Heart left ventricle (tissue), 16 donors: Measurements from ENCODE around the gene SH3RF3. TPM values are rescaled to one million over a fixed set of nuclear protein-coding genes. Genes with fewer than 3 reads are reported as not detected.

Experiments
- ATAC-seq, 4 donors: fragments of 200-7000 bp; cut with Tn5 transposase; one replicate each; pipeline ENCODE4 v1.9.1; 2020 to 2022; ENCODE audit warnings: moderate library complexity in 4 of 4, mild to moderate bottlenecking in 3 of 4, moderate number of reproducible peaks in 1 of 4
- DNase-seq, 5 donors: peaks; one replicate each; pipeline ENCODE4 v3.0.0-alpha.2; 2020
- H3K27ac ChIP-seq, 12 donors: fragments of 200-600 bp; sonication (generic) in 4 of 12; one replicate each; pipeline versions ENCODE4 v1.5.0 to v1.8.0; 2016 to 2022; ENCODE audit warnings: mild to moderate bottlenecking in 2 of 12
- H3K27me3 ChIP-seq, 9 donors: fragments of 200-600 bp; sonication (generic) in 2 of 9; one replicate each; pipeline versions ENCODE4 v1.5.1 to v1.8.0; 2016 to 2022; ENCODE audit warnings: mild to moderate bottlenecking in 3 of 9
- H3K36me3 ChIP-seq, 9 donors: fragments of 200-600 bp; sonication (generic) in 2 of 9; one replicate each; pipeline versions ENCODE4 v1.5.0 to v1.8.0; 2018 to 2022; ENCODE audit warnings: mild to moderate bottlenecking in 2 of 9
- H3K4me1 ChIP-seq, 12 donors: fragments of 200-600 bp; sonication (generic) in 4 of 12; one replicate each; pipeline versions ENCODE4 v1.5.0 to v1.8.0; 2016 to 2022; ENCODE audit warnings: mild to moderate bottlenecking in 3 of 12
- H3K4me3 ChIP-seq, 12 donors: fragments of 200-600 bp; sonication (generic) in 4 of 12; one replicate each; pipeline versions ENCODE4 v1.5.0 to v1.8.0; 2017 to 2022; ENCODE audit warnings: mild to moderate bottlenecking in 9 of 12, moderate library complexity in 4 of 12
- H3K9me3 ChIP-seq, 12 donors: fragments of 200-600 bp; sonication (generic) in 4 of 12; one replicate each; pipeline versions ENCODE4 v1.5.0 to v1.8.0; 2016 to 2022; ENCODE audit warnings: mild to moderate bottlenecking in 1 of 12
- POLR2A ChIP-seq, 2 donors: fragments of 450-650 bp; IDR thresholded peaks; one replicate each; pipeline ENCODE4 v1.6.1; 2017; ENCODE audit warnings: antibody characterized with exemption in 2 of 2, mild to moderate bottlenecking in 2 of 2, moderate library complexity in 2 of 2
- WGBS, 4 donors: extraction: QIAGEN DNeasy Blood & Tissue Kit in 2 of 4; methylation state at CpG; one replicate each; pipeline versions ENCODE4 v1.1.5 to v1.1.7; 2013 to 2018; 5-methylcytosine and 5-hydroxymethylcytosine counted together
- intact Hi-C, 10 donors: fragments of 100-400 bp; cut with DNase I; formaldehyde crosslinking; loops; one replicate each; pipeline versions ENCODE4 v1.11.1 to v1.14.2; 2022
- polyA plus RNA-seq, 2 donors: library from polyadenylated mRNA; stranded (reverse); fragments of 200-250 nt; gene quantifications; one replicate each; pipeline ENCODE4 v1.2.3, GENCODE V29; 2013
- total RNA-seq, 9 donors: library from RNA; depleted of rRNA in 2 of 9; stranded (reverse); fragments of >200 nt in 2 of 9; fragmentation: NEBNext Ultra II Directional in 3 of 9; extraction: Animal tissue kit (Norgen Biotek cat#: 25700) in 3 of 9; gene quantifications; one replicate each; pipeline versions ENCODE4 v1.1.0 to v1.2.4, GENCODE V29; 2016 to 2023
- TF ChIP-seq, protein P1 (sequence below), 12 donors: fragments of 200-600 bp; sonication (generic) in 4 of 12; IDR thresholded peaks; one replicate each; pipeline versions ENCODE4 v1.5.0 to v1.8.0; 2018 to 2022; ENCODE audit warnings: antibody characterized with exemption in 12 of 12, mild to moderate bottlenecking in 5 of 12
- donor health status: ischemic (EF 13 %, LVEDD 7.1; RV severe dilation, severe dysfunction).
- donor health status: healthy with polysubstance abuse.
- donor health status: DM: no; HTN: yes; CAD: no.
- donor health status: DM: no; HTN: no; CAD: no.
- donor health status: ischemic (EF 25% LVEDD 6.9; RV normal size, moderate dysfunction).
- donor health status: ischemic (EF 25% LVEDD 5.7; RV mildly dilated, moderate dysfunction).
- donor health status: healthy.
- donor health status: DM: yes; HTN: yes; CAD: no.
- donor health status: ischemic (EF 35%, LVEDD 5.7; RV mildly dilated, moderate dysfunction).
- donor health status: nonischemic (EF 11% LVEDD 7.7; RV severe dilation, severe dysfunction).
- donor health status: DM: yes; HTN: yes; CAD: no.
- donor health status: PGD.
- donor health status: ischemic (EF 29% LVEDD 5.4; RV normal size, mild dysfunction).
- donor health status: nonischemic (EF 23%, LVEDD 6.1; RV moderate dilation, normal function).

SH3RF3 gene
- total and polyA plus RNA-seq, 11 donors: 5.2 to 15.7 (median 7.9) TPM

DNA sequence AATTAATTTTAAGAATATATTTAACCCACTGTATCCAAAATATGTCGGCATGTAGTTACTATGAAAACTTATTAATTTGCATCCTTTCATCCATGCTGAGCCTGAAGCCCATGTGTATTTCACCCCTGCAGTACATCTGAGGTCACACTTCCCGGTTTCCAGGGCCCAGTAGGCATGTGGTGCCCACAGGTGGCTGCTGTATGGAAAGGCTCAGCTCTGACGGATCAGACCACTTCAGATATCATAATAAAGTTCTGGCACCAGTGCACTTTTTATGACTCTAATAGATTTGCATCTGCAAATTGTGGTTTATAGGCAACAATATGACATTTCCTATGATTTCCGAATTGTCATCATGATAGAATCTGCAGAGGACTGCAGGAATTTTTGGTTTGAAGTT is 22.5 kb downstream of the SH3RF3 start:
- TF ChIP-seq POLR2A (IDR thresholded peaks at IDR 0.05): no peak
- TF ChIP-seq, protein P1, sequence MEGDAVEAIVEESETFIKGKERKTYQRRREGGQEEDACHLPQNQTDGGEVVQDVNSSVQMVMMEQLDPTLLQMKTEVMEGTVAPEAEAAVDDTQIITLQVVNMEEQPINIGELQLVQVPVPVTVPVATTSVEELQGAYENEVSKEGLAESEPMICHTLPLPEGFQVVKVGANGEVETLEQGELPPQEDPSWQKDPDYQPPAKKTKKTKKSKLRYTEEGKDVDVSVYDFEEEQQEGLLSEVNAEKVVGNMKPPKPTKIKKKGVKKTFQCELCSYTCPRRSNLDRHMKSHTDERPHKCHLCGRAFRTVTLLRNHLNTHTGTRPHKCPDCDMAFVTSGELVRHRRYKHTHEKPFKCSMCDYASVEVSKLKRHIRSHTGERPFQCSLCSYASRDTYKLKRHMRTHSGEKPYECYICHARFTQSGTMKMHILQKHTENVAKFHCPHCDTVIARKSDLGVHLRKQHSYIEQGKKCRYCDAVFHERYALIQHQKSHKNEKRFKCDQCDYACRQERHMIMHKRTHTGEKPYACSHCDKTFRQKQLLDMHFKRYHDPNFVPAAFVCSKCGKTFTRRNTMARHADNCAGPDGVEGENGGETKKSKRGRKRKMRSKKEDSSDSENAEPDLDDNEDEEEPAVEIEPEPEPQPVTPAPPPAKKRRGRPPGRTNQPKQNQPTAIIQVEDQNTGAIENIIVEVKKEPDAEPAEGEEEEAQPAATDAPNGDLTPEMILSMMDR (IDR thresholded peaks at IDR 0.05): no peak
- no peak overlapping the region for H3K27ac ChIP-seq
- intact Hi-C loops: no loop called here
- no peaks in the 10 kb centered on the region for H3K9me3 ChIP-seq
- H3K27me3 ChIP-seq: no peaks in the 10 kb centered on the region
- WGBS, 4 donors: 73 to 81% (median 77%) methylated on average over 4 of the region's 4 CpGs
- no peaks in the 10 kb centered on the region for H3K36me3 ChIP-seq
- H3K4me1 ChIP-seq: peaks cover 0 to 28% (median 10%) of the 10 kb centered on the region in 12 donors
- H3K4me3 ChIP-seq: no peak overlapping the region
- no peak for ATAC-seq
- no peak for DNase-seq

DNA sequence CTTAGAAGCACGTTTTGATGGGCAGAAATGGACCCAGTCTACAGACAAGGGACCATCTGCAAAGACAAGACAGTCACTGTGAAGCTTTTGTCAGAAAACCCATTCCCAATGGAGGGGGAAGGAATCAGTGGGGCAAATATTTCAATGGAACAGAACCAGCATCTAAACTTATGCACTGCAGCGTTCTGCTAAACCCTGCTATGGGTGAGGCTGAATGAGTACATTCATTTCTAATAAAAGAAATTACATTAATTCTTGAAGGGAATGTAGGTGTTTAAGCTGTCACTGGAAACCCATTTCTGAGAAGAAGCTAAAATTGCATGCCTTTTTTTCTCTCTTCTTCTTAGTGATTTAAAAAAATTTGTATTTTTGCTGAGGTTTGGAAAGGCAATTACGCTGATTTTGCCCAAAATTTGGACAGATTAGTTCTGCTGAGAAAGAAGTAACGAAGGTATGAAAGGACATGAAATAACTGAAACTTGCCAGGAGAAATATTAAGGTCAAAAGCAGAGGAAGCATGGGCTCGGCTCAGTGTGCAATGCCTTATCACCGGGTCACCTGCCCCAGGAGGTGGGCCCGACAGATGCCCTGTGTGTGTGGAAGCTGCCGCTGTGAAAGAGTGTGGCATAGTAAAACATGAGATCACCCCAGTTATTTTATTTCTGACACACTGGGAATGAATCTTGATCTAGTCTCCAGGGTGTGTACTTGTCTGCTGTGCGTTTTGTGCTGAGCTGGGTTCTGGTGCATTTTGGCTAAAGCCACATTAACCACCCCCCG is 24.2 kb downstream of the SH3RF3 start:
- intact Hi-C loops: no loop called here
- ATAC-seq (no peak), DNase-seq (no peak)
- Histone ChIP-seq H3K27me3 (no peaks in the 10 kb centered on the region), H3K36me3 (no peaks in the 10 kb centered on the region), H3K4me1 (peaks cover 0 to 27% (median 10%) of the 10 kb centered on the region in 12 donors), H3K4me3 (no peak overlapping the region), H3K9me3 (no peaks in the 10 kb centered on the region), H3K27ac (no peak overlapping the region)
- TF ChIP-seq, protein P1 (IDR thresholded peaks at IDR 0.05): no peak
- TF ChIP-seq POLR2A (IDR thresholded peaks at IDR 0.05): no peak
- 86 to 94% (median 89%) methylated on average over 10 of the region's 10 CpGs for WGBS, 4 donors

DNA sequence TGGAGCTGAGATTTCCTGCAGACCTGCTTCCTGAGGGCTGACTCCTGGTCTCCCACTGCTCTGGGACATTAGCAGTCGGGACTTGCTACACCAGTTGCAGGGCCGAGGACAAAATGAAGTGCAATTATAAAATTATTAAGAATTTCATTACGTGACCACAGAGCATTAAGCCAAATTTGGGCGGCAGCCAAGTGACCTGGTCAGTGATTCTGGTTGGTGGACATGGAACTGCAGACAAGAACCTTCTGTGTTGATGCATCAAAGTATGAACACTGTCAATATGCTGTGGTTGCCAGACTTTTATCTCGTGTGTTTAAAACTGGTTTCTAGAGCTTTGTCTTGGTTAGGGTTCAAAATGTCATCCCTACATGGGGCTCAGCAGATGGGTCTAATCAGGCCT is 24.8 kb downstream of the SH3RF3 start:
- intact Hi-C loops: no loop called here
- WGBS, 4 donors: 84 to 92% (median 90%) methylated on average over 5 of the region's 5 CpGs
- Histone ChIP-seq H3K27ac (no peak overlapping the region), H3K9me3 (no peaks in the 10 kb centered on the region), H3K4me1 (peaks cover 0 to 21% (median 10%) of the 10 kb centered on the region in 12 donors), H3K27me3 (no peaks in the 10 kb centered on the region), H3K36me3 (no peaks in the 10 kb centered on the region), H3K4me3 (no peak overlapping the region)
- DNase-seq: no peak
- TF ChIP-seq POLR2A (IDR thresholded peaks at IDR 0.05): no peak
- TF ChIP-seq, protein P1 (IDR thresholded peaks at IDR 0.05): no peak
- ATAC-seq: no peak

DNA sequence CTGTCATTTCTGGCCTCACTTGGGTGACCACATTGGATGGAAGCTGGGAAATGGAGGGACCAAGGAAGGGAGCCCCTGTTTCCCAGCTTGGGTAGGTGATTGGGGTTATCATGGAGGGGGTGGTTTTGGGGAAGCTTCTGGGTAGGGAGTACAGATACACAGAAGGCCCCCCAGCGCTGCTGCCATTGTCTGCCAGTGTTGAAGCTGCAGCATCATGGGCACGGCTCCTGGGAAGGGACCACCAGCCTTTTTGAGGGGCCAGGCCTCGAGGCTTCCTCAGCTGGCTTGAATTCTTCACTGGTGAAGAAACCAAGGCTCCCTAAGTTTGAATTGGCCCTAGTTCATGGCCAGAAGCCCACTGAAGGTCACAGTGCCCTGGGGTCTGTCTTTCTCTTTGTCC is 25.2 kb downstream of the SH3RF3 start:
- TF ChIP-seq POLR2A (IDR thresholded peaks at IDR 0.05): no peak
- TF ChIP-seq, protein P1 (IDR thresholded peaks at IDR 0.05): no peak
- no peaks in the 10 kb centered on the region for H3K27me3 ChIP-seq
- intact Hi-C loops: no loop called here
- peaks cover 0 to 19% (median 10%) of the 10 kb centered on the region in 12 donors for H3K4me1 ChIP-seq
- no peak overlapping the region for H3K27ac ChIP-seq
- no peak for ATAC-seq
- no peak for DNase-seq
- no peaks in the 10 kb centered on the region for H3K36me3 ChIP-seq
- H3K9me3 ChIP-seq: no peaks in the 10 kb centered on the region
- no peak overlapping the region for H3K4me3 ChIP-seq
- WGBS, 4 donors: 75 to 100% (median 91%) methylated on average over 3 of the region's 3 CpGs
